ENCODE results near the gene MSTO1. TPM values are rescaled to one million over a fixed set of nuclear protein-coding genes. Genes with fewer than 3 reads are reported as not detected.

MSTO1 gene
- total RNA-seq, 1 donor from 2014 or later, result 13.1 TPM

GRCh38 chr1:155643230-155643629, 33.2 kb downstream of the MSTO1 start:
- peaks cover 17% of the 10 kb centered on the region for H3K4me1 ChIP-seq
- TF ChIP-seq CTCF (IDR thresholded peaks at IDR 0.05; ENCODE audit: borderline replicate concordance), result no peak
- H3K4me3 ChIP-seq, result no peak overlapping the region
- DNase-seq, result no peak
- H3K27ac ChIP-seq (replicated peaks), result no peak overlapping the region
- H3K27me3 ChIP-seq (ENCODE audit: low read depth), result no peaks in the 10 kb centered on the region
- H3K36me3 ChIP-seq, result no peaks in the 10 kb centered on the region
- intact Hi-C loops (cut with micrococcal nuclease), result no loop called here
- H3K9me3 ChIP-seq (replicated peaks), result peaks cover 27% of the 10 kb centered on the region

DNA sequence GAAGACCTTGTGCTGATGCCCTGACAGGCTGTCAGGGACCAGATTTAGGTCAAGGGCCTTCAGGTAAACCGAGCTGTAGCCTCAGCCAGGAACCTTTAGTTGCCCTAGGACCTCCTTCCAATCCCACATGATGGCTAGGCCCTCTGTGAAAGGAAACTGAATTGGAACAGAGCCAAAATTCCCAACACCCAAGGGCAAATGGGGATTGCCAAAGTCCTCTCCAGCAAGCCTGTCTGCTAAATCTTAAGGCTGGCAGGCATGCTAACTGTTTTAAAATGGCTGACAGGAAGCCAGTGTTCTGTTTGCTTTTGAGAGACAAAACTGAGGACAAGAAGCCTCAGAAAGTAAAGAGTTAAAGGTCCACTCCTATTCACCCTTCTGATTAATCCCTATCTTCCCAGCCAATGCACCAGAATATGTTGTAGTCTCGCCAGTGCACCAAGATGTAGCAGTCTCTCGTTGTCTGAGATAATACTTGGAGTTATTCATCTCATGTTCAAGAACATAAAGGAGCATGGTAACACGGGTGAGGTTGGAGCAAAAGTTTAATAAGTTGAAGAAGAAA, 35.1 kb downstream of the MSTO1 start:
- Histone ChIP-seq H3K36me3 (no peaks in the 10 kb centered on the region), H3K27ac (replicated peaks) (no peak overlapping the region), H3K4me3 (no peak overlapping the region)

DNA sequence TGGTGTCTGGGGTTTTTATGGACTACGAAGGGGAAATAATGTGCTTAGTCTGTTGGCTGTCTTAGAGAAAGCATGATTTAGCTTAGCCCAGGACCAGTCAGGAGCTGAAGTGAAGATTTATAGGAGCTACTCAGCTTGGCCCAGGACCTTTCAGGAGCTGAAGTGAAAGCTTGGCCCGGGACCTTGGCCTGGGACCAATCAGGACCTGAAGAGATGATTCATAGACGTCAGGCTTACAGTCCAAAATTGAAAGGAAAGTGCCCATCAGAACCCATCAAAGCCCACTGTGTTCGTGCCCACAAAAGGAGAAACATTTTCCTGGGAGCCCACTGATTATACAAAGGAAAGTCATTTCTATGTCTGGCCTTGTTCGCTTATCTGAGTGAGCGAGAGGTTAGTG, 35.6 kb downstream of the MSTO1 start:
- H3K4me3 ChIP-seq, result no peak overlapping the region
- H3K27me3 ChIP-seq (ENCODE audit: low read depth), result peaks cover 6% of the 10 kb centered on the region
- peak; percentile 24 for DNase-seq
- H3K27ac ChIP-seq (replicated peaks), result peak overlapping the region; percentile 8
- peaks cover 27% of the 10 kb centered on the region for H3K9me3 ChIP-seq (replicated peaks)
- intact Hi-C loops (cut with micrococcal nuclease), result no loop called here
- no peaks in the 10 kb centered on the region for H3K36me3 ChIP-seq
- H3K4me1 ChIP-seq, result peaks cover 21% of the 10 kb centered on the region
- no peak for TF ChIP-seq CTCF (IDR thresholded peaks at IDR 0.05; ENCODE audit: borderline replicate concordance)

More for the DNA sequence above, 35.1 kb downstream of the MSTO1 start:
- Histone ChIP-seq H3K27me3 (ENCODE audit: low read depth) (peaks cover 5% of the 10 kb centered on the region), H3K9me3 (replicated peaks) (peaks cover 27% of the 10 kb centered on the region), H3K4me1 (peaks cover 21% of the 10 kb centered on the region)
- no peak for DNase-seq
- TF ChIP-seq CTCF (IDR thresholded peaks at IDR 0.05; ENCODE audit: borderline replicate concordance), result no peak
- intact Hi-C loops (cut with micrococcal nuclease), result no loop called here

- intact Hi-C loops (cut with micrococcal nuclease), result no loop called here
- peak overlapping the region; percentile 8 for H3K27ac ChIP-seq (replicated peaks)
- H3K4me3 ChIP-seq, result no peak overlapping the region
- DNase-seq, result peak; percentile 20
- H3K4me1 ChIP-seq, result peaks cover 21% of the 10 kb centered on the region
- TF ChIP-seq CTCF (IDR thresholded peaks at IDR 0.05; ENCODE audit: borderline replicate concordance), result no peak
- H3K36me3 ChIP-seq, result no peaks in the 10 kb centered on the region
- H3K9me3 ChIP-seq (replicated peaks), result peaks cover 26% of the 10 kb centered on the region
- H3K27me3 ChIP-seq (ENCODE audit: low read depth), result peaks cover 6% of the 10 kb centered on the region
Measured at GRCh38 chr1:155646307-155646706, 36.3 kb downstream of the MSTO1 start.

GRCh38 chr1:155648207-155649147, 38.5 kb downstream of the MSTO1 start:
- Histone ChIP-seq H3K9me3 (replicated peaks) (peaks cover 5% of the 10 kb centered on the region), H3K27me3 (ENCODE audit: low read depth) (peaks cover 6% of the 10 kb centered on the region), H3K4me1 (peaks cover 21% of the 10 kb centered on the region), H3K4me3 (no peak overlapping the region), H3K27ac (replicated peaks) (no peak overlapping the region), H3K36me3 (no peaks in the 10 kb centered on the region)
- TF ChIP-seq CTCF (IDR thresholded peaks at IDR 0.05; ENCODE audit: borderline replicate concordance), result peak; percentile 47
- intact Hi-C loops (cut with micrococcal nuclease), result no loop called here
- no peak for DNase-seq

All from left ventricle myocardium inferior (tissue), 1 donor.